H1 (cell line): ENCODE results near the gene SPATS2L. TPM values are rescaled to one million over a fixed set of nuclear protein-coding genes. Genes with fewer than 3 reads are reported as not detected.

Experiments
- CTCF ChIA-PET: fragments of 300-600 bp; sonication (Branson Sonifier 250); formaldehyde crosslinking; loops from one replicate; lab custom pipeline; 2021; ENCODE audit not compliant: partially characterized antibody; lab: Charles Lee
- POLR2A ChIA-PET: fragments of 300-600 bp; sonication (Branson Sonifier 250); formaldehyde crosslinking; loops from one replicate; lab custom pipeline; 2021; ENCODE audit warnings: inconsistent platforms; ENCODE audit not compliant: partially characterized antibody; lab: Charles Lee
- DNase-seq, 2 experiments: peaks; one replicate each; pipeline versions ENCODE4 v3.0.0 to v3.0.0-alpha.2; 2010 to 2022; ENCODE audit warnings: low spot score in 2 of 2, low read depth in 1 of 2, mixed read lengths in 1 of 2
- FAIRE-seq: peaks from 2 replicates; lab custom pipeline; 2011; peaks lifted over from hg19 to GRCh38; lab: Jason Lieb, UNC
- H2AFZ ChIP-seq: 2 replicates; pipeline ENCODE4 v1.8.1; 2012; ENCODE audit warnings: low read length, inconsistent platforms
- H2AK5ac ChIP-seq: 2 replicates; pipeline ENCODE4 v1.6.1; 2013; ENCODE audit warnings: low read depth, low read length
- H2BK120ac ChIP-seq: replicated peaks from 2 replicates; pipeline ENCODE3; 2013; ENCODE audit warnings: low read depth, low read length, inconsistent platforms
- H2BK12ac ChIP-seq: 2 replicates; pipeline ENCODE4 v1.6.1; 2013; ENCODE audit warnings: low read depth, low read length
- H2BK15ac ChIP-seq: 2 replicates; pipeline ENCODE4 v1.6.1; 2013; ENCODE audit warnings: low read length
- H2BK20ac ChIP-seq: 2 replicates; pipeline ENCODE4 v1.6.1; 2013; ENCODE audit warnings: low read length
- H2BK5ac ChIP-seq: 2 replicates; pipeline ENCODE4 v1.6.1; 2013; ENCODE audit warnings: low read depth, low read length
- H3K14ac ChIP-seq: 2 replicates; pipeline ENCODE4 v1.6.1; 2013; ENCODE audit warnings: inconsistent platforms; ENCODE audit not compliant: insufficient read length
- H3K18ac ChIP-seq: 2 replicates; pipeline ENCODE4 v1.6.1; 2013; ENCODE audit warnings: low read length; ENCODE audit errors: extremely low read depth
- H3K23ac ChIP-seq: 2 replicates; pipeline ENCODE4 v1.6.1; 2013; ENCODE audit warnings: inconsistent platforms; ENCODE audit not compliant: insufficient read length
- H3K23me2 ChIP-seq: 2 replicates; pipeline ENCODE4 v1.6.1; 2013; ENCODE audit warnings: low read depth, low read length
- H3K27ac ChIP-seq: 2 replicates; pipeline ENCODE4 v1.6.1; 2011; ENCODE audit warnings: low read depth, low read length, inconsistent platforms
- H3K27me3 ChIP-seq, 4 experiments: replicated peaks in 1 of 4; 1 replicate in 1 of 4; 2 replicates in 3 of 4; pipeline versions ENCODE4 v1.6.1 to v1.8.1; 2011 to 2013; ENCODE audit warnings: low read length in 3 of 4, mild to moderate bottlenecking in 3 of 4, inconsistent platforms in 2 of 4, mixed read lengths in 2 of 4, moderate library complexity in 1 of 4; ENCODE audit not compliant: control insufficient read depth in 3 of 4, insufficient read depth in 3 of 4; ENCODE audit errors: extremely low read depth in 1 of 4
- H3K36me3 ChIP-seq, 4 experiments: 2 replicates each; pipeline versions ENCODE4 v1.6.1 to v1.8.1; 2011 to 2013; ENCODE audit warnings: mild to moderate bottlenecking in 4 of 4, low read length in 3 of 4, moderate library complexity in 2 of 4, control low read depth in 1 of 4, inconsistent platforms in 1 of 4; ENCODE audit not compliant: insufficient read depth in 4 of 4, control insufficient read depth in 2 of 4
- H3K4ac ChIP-seq: replicated peaks from 2 replicates; pipeline ENCODE3; 2013; ENCODE audit warnings: low read length, low read depth, mixed read lengths, inconsistent platforms; ENCODE audit not compliant: insufficient read length
- H3K4me1 ChIP-seq, 4 experiments: replicated peaks in 1 of 4; 1 replicate in 1 of 4; 2 replicates in 3 of 4; pipeline versions ENCODE4 v1.6.1 to v1.8.1; 2011 to 2013; ENCODE audit warnings: low read length in 3 of 4, inconsistent platforms in 2 of 4, mixed read lengths in 1 of 4; ENCODE audit not compliant: insufficient read depth in 4 of 4, control insufficient read depth in 3 of 4
- H3K4me2 ChIP-seq, 2 experiments: 2 replicates each; pipeline versions ENCODE4 v1.6.1 to v1.8.1; 2011 to 2013; ENCODE audit warnings: low read depth in 2 of 2, low read length in 2 of 2, control low read depth in 1 of 2, inconsistent platforms in 1 of 2, mild to moderate bottlenecking in 1 of 2; ENCODE audit not compliant: insufficient read depth in 1 of 2
- H3K4me3 ChIP-seq, 4 experiments: fragments of 200-600, 300-600 bp in 1 of 4; sonication (generic), shearing (Covaris generic), sonication (Bioruptor Twin) in 1 of 4; 2 replicates each; pipeline versions ENCODE4 v1.5.1 to v1.8.1; 2011 to 2016; ENCODE audit warnings: low read length in 4 of 4, low read depth in 3 of 4, control low read depth in 2 of 4, inconsistent platforms in 2 of 4, mild to moderate bottlenecking in 2 of 4, mixed read lengths in 1 of 4, moderate library complexity in 1 of 4; ENCODE audit not compliant: insufficient read depth in 2 of 4; ENCODE audit errors: extremely low read depth in 1 of 4
- H3K56ac ChIP-seq: replicated peaks from 2 replicates; pipeline ENCODE3; 2013; ENCODE audit warnings: low read depth, mild to moderate bottlenecking, mixed read lengths, low read length, inconsistent platforms; ENCODE audit not compliant: insufficient read length
- H3K79me1 ChIP-seq: 2 replicates; pipeline ENCODE4 v1.6.1; 2013; ENCODE audit warnings: low read depth, low read length, control low read depth
- H3K79me2 ChIP-seq, 2 experiments: 2 replicates each; pipeline versions ENCODE4 v1.6.1 to v1.8.1; 2012 to 2013; ENCODE audit warnings: low read length in 2 of 2, mild to moderate bottlenecking in 2 of 2, inconsistent platforms in 1 of 2; ENCODE audit not compliant: insufficient read depth in 2 of 2, control insufficient read depth in 1 of 2
- H3K9ac ChIP-seq, 4 experiments: replicated peaks in 1 of 4; 1 replicate in 1 of 4; 2 replicates in 3 of 4; pipeline versions ENCODE4 v1.6.1 to v1.8.1; 2011 to 2013; ENCODE audit warnings: low read depth in 3 of 4, low read length in 3 of 4, control low read depth in 2 of 4, mild to moderate bottlenecking in 2 of 4, moderate library complexity in 2 of 4, inconsistent platforms in 1 of 4; ENCODE audit errors: extremely low read depth in 1 of 4
- H3K9me3 ChIP-seq, 2 experiments: 2 replicates each; pipeline versions ENCODE4 v1.6.1 to v1.8.1; 2012 to 2013; ENCODE audit warnings: mild to moderate bottlenecking in 2 of 2, moderate library complexity in 2 of 2, control low read depth in 1 of 2, inconsistent platforms in 1 of 2, low read depth in 1 of 2, low read length in 1 of 2, mixed read lengths in 1 of 2; ENCODE audit not compliant: insufficient read depth in 2 of 2
- H4K20me1 ChIP-seq, 2 experiments: replicated peaks in 1 of 2; 2 replicates each; pipeline versions ENCODE3 to v1.8.1; 2011 to 2013; ENCODE audit warnings: inconsistent platforms in 2 of 2, low read length in 2 of 2, mild to moderate bottlenecking in 1 of 2; ENCODE audit not compliant: insufficient read depth in 2 of 2, control insufficient read depth in 1 of 2
- H4K5ac ChIP-seq: 2 replicates; pipeline ENCODE4 v1.6.1; 2013; ENCODE audit warnings: low read length, low read depth, mixed read lengths, inconsistent platforms; ENCODE audit not compliant: insufficient read length
- H4K8ac ChIP-seq: 2 replicates; pipeline ENCODE4 v1.8.0; 2013; ENCODE audit warnings: mild to moderate bottlenecking, moderate library complexity, low read length, inconsistent platforms; ENCODE audit not compliant: insufficient read depth; ENCODE audit errors: extremely low read depth
- H4K91ac ChIP-seq: replicated peaks from 2 replicates; pipeline ENCODE3; 2013; ENCODE audit warnings: low read length, mixed read lengths, inconsistent platforms; ENCODE audit not compliant: insufficient read length
- SIN3A ChIP-seq, 2 experiments: IDR thresholded peaks in 1 of 2; conservative IDR thresholded peaks in 1 of 2; 2 replicates each; pipeline ENCODE4 v1.6.1; 2011 to 2012; ENCODE audit warnings: low read length in 2 of 2, improper control_type of control experiment in 1 of 2, low read depth in 1 of 2, mild to moderate bottlenecking in 1 of 2
- WGBS, 2 experiments: shearing (Covaris generic) in 1 of 2; methylation state at CpG; one replicate each; pipeline versions ENCODE4 v1.1.6 to v1.1.7; 2013 to 2015; ENCODE audit warnings: low lambda C conversion rate in 2 of 2, mixed read lengths in 2 of 2, inconsistent platforms in 1 of 2, low coverage in 1 of 2, missing lambda C conversion rate in 1 of 2; ENCODE audit not compliant: insufficient replicate concordance in 2 of 2, insufficient coverage in 1 of 2, insufficient read length in 1 of 2; ENCODE audit errors: extremely low coverage in 1 of 2, missing lambda C conversion rate in 1 of 2; 5-methylcytosine and 5-hydroxymethylcytosine counted together
- polyA plus RNA-seq, 7 experiments: library from polyadenylated mRNA; depleted of rRNA in 3 of 7; stranded (reverse) in 5 of 7; unstranded in 2 of 7; fragments of >200 nt in 5 of 7; fragments of 200-250 nt in 2 of 7; gene quantifications; 1 replicate in 5 of 7; 2 replicates in 1 of 7; 4 replicates in 1 of 7; pipeline versions ENCODE4 v1.2.1 to v1.2.3, GENCODE V29; 2011 to 2013; ENCODE audit warnings: missing spikeins in 2 of 7, mixed read lengths in 2 of 7
- total RNA-seq: library from RNA; stranded (reverse); fragmentation: NEBNext Ultra II Directional; extraction: Animal tissue kit (Norgen Biotek cat#: 25700); gene quantifications from 2 replicates; pipeline ENCODE4 v1.2.1, GENCODE V29; 2021

SPATS2L gene
- total and polyA plus RNA-seq, 2 of the 8 experiments (the other 6 are each of a cell fraction or from before 2014, with no cell fraction given), result 67.3 to 189 TPM

GRCh38 chr2:200472853-200473464 lies 166.5 kb downstream of the SPATS2L start:
- no peaks in the 10 kb centered on the region for H3K79me2 ChIP-seq
- DNase-seq (no peak), FAIRE-seq (no peak)
- peaks cover 28 to 88% (median 64%) of the 10 kb centered on the region in 4 experiments for H3K36me3 ChIP-seq
- no peak overlapping the region for H3K4me3 ChIP-seq
- no peak overlapping the region for H2BK120ac ChIP-seq
- H2BK15ac ChIP-seq, result no peak overlapping the region
- ChIA-PET POLR2A (interaction anchor here (2.3 kb wide), 1 partner anchor 8 kb away, joined by 6 read pairs; no protein-coding TSS in a partner anchor), CTCF (interaction anchor here (0.7 to 5.1 kb wide), 9 partner anchors 8 to 499 kb away, joined by 3 to 35 read pairs (median 7); no protein-coding TSS in a partner anchor)
- no peak overlapping the region for H2BK20ac ChIP-seq
- peaks cover 0 to 3% (median 2%) of the 10 kb centered on the region in 4 experiments; a peak in 2 of 7 replicates for H3K4me1 ChIP-seq
- WGBS, 2 experiments, result 91% methylated on average over 14 of the region's 14 CpGs; no CpG with 5 or more reads in 1 of the 2 experiments
- no peaks in the 10 kb centered on the region for H4K20me1 ChIP-seq
- no peak overlapping the region for H3K27ac ChIP-seq
- H4K8ac ChIP-seq, result no peak overlapping the region
- H4K91ac ChIP-seq, result no peak overlapping the region
- H3K9ac ChIP-seq, result no peak overlapping the region
- H3K79me1 ChIP-seq, result no peaks in the 10 kb centered on the region
- H4K5ac ChIP-seq, result no peak overlapping the region
- H3K56ac ChIP-seq, result no peak overlapping the region
- no peak overlapping the region for H3K4me2 ChIP-seq
- no peak overlapping the region for H3K18ac ChIP-seq
- H3K9me3 ChIP-seq, result no peaks in the 10 kb centered on the region
- H2AFZ ChIP-seq, result no peak overlapping the region
- no peak overlapping the region for H3K4ac ChIP-seq
- H3K23ac ChIP-seq, result no peak overlapping the region
- no peak overlapping the region for H2AK5ac ChIP-seq
- H2BK5ac ChIP-seq, result no peak overlapping the region
- no peak overlapping the region for H3K14ac ChIP-seq
- H3K27me3 ChIP-seq, result no peaks in the 10 kb centered on the region
- H3K23me2 ChIP-seq, result no peaks in the 10 kb centered on the region
- no peak overlapping the region for H2BK12ac ChIP-seq
- no peak for TF ChIP-seq SIN3A (conservative IDR thresholded peaks at IDR 0.05 in 1 of 2, IDR thresholded peaks at IDR 0.05 in 1 of 2; ENCODE audit: low read depth in 1 of 2, low read length in 2 of 2)
